T-helper 2 cell treated with Interferon-gamma antibody and Interleukin-4, amounts not matched to agents 5 μg/mL and 100 μg/mL, for 36 hours (primary cell): ENCODE measurements around the gene PTPRN2.

Source experiments
- DNase-seq: peaks from one replicate; pipeline ENCODE4 v3.0.0; 2021; ENCODE audit warnings: low spot score
- H3K27ac Mint-ChIP-seq: one replicate; pipeline ENCODE4 v1.8.0; 2021; ENCODE audit warnings: mild to moderate bottlenecking, mixed read lengths
- H3K27me3 Mint-ChIP-seq: one replicate; pipeline ENCODE4 v1.8.0; 2021; ENCODE audit warnings: low read depth, mixed read lengths
- H3K36me3 Mint-ChIP-seq: one replicate; pipeline ENCODE4 v1.8.0; 2021; ENCODE audit warnings: low read depth, mixed read lengths
- H3K4me1 Mint-ChIP-seq: one replicate; pipeline ENCODE4 v1.8.0; 2021; ENCODE audit warnings: low read depth, mixed read lengths
- H3K4me3 Mint-ChIP-seq: one replicate; pipeline ENCODE4 v1.8.0; 2022; ENCODE audit warnings: mild to moderate bottlenecking, moderate library complexity, mixed read lengths
- H3K9me3 Mint-ChIP-seq: one replicate; pipeline ENCODE4 v1.8.0; 2021; ENCODE audit warnings: mixed read lengths

The PTPRN2 gene

DNA sequence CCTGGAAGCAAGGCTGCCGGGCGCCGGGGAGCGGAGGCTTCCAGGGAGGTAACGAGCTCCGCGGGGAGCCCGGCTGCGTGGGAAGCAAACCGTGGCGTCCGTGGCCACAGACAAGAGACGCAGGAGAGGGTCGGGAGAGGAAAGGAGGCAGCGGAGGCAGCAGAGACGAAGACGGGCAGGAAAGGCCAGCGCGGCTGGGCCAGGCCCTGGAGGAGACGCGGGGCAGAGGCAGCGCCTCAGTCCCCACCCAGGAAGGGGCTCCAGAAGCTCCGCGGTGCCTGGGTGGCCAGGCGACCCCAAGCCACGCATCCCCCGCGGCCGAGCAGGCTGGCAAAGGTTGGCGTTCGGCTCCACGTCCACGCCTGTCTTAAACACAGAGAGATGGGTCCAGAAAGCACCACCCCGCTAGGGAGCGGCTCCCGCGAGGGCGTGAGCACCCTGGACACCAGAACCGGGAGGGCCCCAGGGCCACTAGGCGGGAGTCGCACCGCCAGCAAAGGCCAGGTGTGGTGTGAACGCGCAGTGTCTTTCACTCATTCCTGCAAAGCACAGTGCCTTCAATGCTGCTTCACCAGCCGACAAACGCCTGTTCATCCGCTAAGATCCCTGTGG, 97.3 kb downstream of the PTPRN2 start:
- Mint-ChIP-seq H3K27me3 (no peaks in the 10 kb centered on the region), H3K4me1 (no peaks in the 10 kb centered on the region), H3K9me3 (no peaks in the 10 kb centered on the region), H3K27ac (no peak overlapping the region), H3K4me3 (no peak overlapping the region), H3K36me3 (no peaks in the 10 kb centered on the region)
- DNase-seq = no peak

GRCh38 chr7:158489462-158490155, 98.0 kb downstream of the PTPRN2 start:
- Mint-ChIP-seq H3K27me3 (no peaks in the 10 kb centered on the region), H3K4me1 (no peaks in the 10 kb centered on the region), H3K36me3 (no peaks in the 10 kb centered on the region), H3K27ac (no peak overlapping the region), H3K4me3 (no peak overlapping the region), H3K9me3 (no peaks in the 10 kb centered on the region)
- no peak for DNase-seq

DNA sequence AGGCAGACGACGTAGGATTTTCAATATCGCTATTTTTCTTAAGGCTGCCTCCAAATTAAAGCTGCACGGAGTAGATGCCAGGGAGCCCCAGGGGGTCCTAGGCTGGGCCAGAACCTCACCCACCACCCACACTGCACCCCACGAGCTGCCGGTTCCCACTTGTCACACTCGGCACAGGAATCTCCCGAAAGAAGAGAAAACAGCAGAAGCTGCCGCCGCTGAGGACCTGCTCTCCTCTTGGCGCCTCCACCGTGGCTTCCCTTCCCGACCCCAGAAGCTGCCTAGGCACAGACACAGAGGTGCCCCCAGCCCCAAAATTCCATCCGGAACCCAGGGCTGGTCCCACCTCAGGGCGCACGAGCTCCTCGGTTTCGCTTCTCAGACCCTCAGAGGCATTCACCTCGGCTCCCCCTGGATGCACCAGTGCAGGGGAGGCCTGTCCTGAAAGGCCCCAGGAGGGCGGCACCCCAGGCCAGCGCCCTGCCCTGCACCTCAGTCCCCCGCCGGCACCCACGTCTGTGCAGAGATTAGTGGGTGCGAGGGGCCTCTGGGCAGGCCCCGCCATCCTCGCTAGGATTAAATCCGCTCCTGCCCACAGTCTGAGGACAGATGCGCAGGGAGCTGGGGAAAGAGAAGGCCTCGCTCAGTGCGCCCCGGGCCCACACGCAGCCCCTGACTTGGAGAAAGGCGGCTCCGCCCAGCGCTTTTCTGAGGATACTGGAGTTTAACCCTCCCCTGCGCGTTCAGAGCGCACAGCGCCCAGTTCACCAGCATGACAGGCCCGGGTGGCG, 99.2 kb downstream of the PTPRN2 start:
- no peak overlapping the region for H3K27ac Mint-ChIP-seq
- H3K27me3 Mint-ChIP-seq = no peaks in the 10 kb centered on the region
- H3K36me3 Mint-ChIP-seq = no peaks in the 10 kb centered on the region
- no peak overlapping the region for H3K4me3 Mint-ChIP-seq
- no peaks in the 10 kb centered on the region for H3K4me1 Mint-ChIP-seq
- no peaks in the 10 kb centered on the region for H3K9me3 Mint-ChIP-seq
- no peak for DNase-seq

DNA sequence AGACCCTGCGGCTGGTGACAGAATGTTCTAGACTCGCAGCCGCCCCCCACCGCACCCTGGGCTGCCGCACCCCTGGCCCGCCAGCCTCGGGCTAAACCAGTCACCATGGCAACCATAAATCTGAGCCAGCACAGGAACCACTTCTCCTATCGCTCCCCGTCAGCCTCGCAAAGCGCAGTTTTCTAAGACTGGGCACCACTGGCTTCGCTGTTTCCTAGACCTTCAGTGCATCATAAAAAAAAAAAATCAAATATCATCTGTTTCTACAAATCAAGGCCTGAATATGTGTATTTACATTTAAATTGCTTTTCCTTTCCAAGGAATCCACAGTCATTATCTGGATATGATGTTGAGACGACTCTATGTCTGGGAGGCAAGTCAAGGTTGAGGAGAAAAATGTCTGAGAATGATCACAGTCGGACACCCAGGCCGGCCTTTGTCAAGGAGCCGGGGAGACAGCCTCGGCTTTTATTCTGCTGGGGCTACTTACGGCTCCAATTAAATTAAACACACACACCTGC, 99.9 kb downstream of the PTPRN2 start:
- no peaks in the 10 kb centered on the region for H3K27me3 Mint-ChIP-seq
- no peak for DNase-seq
- H3K4me3 Mint-ChIP-seq = no peak overlapping the region
- no peaks in the 10 kb centered on the region for H3K36me3 Mint-ChIP-seq
- no peaks in the 10 kb centered on the region for H3K9me3 Mint-ChIP-seq
- no peak overlapping the region for H3K27ac Mint-ChIP-seq
- H3K4me1 Mint-ChIP-seq = no peaks in the 10 kb centered on the region

DNA sequence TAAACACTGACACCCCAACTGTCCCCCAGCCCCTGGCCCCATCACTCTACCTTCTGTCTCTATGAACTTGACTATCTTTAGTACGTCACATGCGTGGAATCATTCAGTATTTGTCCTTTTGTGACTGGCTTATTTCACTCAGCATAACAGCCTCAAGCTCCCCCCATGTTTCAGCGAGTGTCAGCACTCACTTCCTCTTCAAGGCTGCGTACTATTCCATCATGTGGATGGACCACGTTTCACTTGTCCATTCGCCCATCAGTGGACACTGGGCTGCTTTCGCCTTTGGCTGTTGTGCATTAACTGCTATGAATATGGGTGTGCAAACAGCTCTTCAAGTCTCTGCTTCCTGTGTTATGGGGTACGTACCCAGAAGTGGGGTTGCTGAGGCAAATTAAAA, 100.7 kb downstream of the PTPRN2 start:
- no peak for DNase-seq
- no peaks in the 10 kb centered on the region for H3K36me3 Mint-ChIP-seq
- no peak overlapping the region for H3K4me3 Mint-ChIP-seq
- H3K9me3 Mint-ChIP-seq = no peaks in the 10 kb centered on the region
- H3K27ac Mint-ChIP-seq = no peak overlapping the region
- H3K4me1 Mint-ChIP-seq = no peaks in the 10 kb centered on the region
- H3K27me3 Mint-ChIP-seq = no peaks in the 10 kb centered on the region

DNA sequence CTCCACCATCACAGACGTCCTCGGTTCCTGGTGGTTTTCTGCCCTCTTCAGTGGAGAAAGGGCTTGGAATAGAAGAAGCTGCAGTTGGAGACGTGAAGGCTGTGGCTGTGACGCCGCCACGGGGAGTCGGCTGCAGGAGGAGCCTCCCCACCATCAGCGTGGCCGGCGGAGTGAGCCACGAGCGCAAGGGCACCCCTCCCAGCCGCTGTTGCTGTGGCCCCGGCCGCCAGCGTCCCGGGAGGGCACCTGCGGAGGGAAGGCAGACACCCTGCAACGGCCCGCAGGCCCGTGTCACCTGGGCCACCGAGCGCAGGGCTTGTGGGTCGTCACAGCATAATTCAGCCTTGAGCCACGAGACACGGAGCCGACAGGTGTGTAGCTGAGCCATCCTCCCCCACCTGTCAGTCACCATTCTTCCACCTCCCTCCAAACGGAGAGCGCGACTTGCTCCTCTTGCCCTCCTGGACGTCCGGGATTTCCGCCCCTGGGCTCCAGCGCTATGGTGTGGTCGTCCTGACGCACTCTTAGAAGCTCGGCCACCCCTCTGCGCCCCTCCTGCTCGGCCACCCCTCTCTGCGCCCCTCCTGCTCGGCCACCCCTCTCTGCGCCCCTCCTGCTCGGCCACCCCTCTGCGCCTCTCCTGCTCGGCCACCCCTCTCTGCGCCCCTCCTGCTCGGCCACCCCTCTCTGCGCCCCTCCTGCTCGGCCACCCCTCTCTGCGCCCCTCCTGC, 102.7 kb downstream of the PTPRN2 start:
- no peaks in the 10 kb centered on the region for H3K4me1 Mint-ChIP-seq
- H3K9me3 Mint-ChIP-seq = no peaks in the 10 kb centered on the region
- no peaks in the 10 kb centered on the region for H3K36me3 Mint-ChIP-seq
- no peaks in the 10 kb centered on the region for H3K27me3 Mint-ChIP-seq
- H3K27ac Mint-ChIP-seq = no peak overlapping the region
- no peak for DNase-seq
- no peak overlapping the region for H3K4me3 Mint-ChIP-seq

DNA sequence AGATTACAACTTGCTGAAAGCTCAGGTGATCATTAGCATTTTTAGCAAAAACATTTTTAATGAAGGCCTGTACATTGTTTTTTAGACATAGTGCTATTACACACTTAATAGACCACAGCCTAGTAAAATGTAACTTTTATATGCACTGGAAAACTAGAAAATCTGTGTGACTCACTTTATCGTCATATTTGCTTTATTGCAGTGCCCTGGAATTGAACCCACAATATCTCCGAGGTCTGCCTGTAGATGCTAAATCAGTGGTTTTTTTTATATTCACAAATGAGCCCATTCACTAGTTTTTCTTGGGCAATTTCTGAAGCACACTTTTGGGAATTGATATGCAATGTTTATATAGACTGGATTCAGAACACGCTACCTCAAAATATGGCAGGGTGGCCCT, 105.1 kb downstream of the PTPRN2 start:
- no peaks in the 10 kb centered on the region for H3K36me3 Mint-ChIP-seq
- no peaks in the 10 kb centered on the region for H3K27me3 Mint-ChIP-seq
- no peaks in the 10 kb centered on the region for H3K4me1 Mint-ChIP-seq
- no peak overlapping the region for H3K4me3 Mint-ChIP-seq
- DNase-seq = no peak
- H3K27ac Mint-ChIP-seq = no peak overlapping the region
- H3K9me3 Mint-ChIP-seq = no peaks in the 10 kb centered on the region

- Mint-ChIP-seq H3K36me3 (no peaks in the 10 kb centered on the region), H3K9me3 (no peaks in the 10 kb centered on the region), H3K27ac (no peak overlapping the region), H3K27me3 (no peaks in the 10 kb centered on the region), H3K4me3 (no peak overlapping the region), H3K4me1 (no peaks in the 10 kb centered on the region)
- no peak for DNase-seq
Measured at GRCh38 chr7:158479664-158480025, 108.0 kb downstream of the PTPRN2 start.

DNA sequence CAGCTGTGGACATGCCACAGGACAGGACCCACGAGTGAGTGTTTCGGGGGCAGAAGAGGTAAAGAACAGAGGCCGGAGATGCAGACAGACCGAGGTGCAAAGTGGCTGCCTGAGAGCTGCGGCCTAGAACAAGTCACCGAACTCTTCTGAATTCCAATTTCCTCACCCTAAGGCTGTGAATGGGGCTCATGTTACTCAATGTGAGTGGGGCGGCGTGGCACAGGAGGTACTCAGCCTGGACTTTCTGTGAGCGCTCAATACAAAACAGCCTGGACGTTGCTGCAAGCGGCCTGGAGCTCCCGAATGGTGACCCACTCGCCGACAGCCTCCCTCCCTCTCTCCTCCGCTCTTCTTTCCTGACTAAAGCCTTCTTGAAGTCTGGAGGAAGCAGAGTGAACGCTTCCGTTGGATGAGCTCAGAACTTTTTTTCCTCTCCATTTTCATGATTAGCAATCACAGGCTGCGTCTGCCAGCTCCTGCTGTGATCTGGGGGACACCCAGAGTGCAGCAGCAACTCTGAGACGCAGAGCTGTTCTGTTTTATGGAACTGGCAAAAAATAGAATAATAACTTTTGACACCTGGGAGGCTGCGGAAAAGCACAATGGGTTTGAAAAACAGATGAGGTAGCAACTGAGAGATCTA, 108.5 kb downstream of the PTPRN2 start:
- no peaks in the 10 kb centered on the region for H3K36me3 Mint-ChIP-seq
- H3K4me1 Mint-ChIP-seq = no peaks in the 10 kb centered on the region
- H3K27me3 Mint-ChIP-seq = no peaks in the 10 kb centered on the region
- no peak overlapping the region for H3K27ac Mint-ChIP-seq
- H3K9me3 Mint-ChIP-seq = no peaks in the 10 kb centered on the region
- H3K4me3 Mint-ChIP-seq = no peak overlapping the region
- DNase-seq = no peak

DNA sequence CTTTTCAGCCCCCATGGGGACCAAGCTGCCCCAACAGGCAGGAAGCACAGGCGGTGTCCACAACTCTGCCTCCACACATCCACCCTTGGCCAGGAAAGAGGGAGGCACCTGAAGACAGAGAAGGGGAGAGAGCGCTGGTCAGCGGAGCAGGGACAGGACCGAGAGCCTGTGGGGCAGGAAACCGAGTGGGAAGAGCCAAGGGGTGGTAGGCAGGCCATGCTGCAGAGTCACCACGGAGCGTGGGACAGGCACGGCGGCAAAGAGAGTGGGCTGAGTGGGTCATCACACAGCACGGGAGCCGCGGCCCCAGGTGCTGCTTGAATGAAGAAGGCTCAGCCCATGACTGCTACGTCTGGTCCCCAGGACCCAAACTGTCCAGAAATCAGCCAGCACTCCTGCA, 109.8 kb downstream of the PTPRN2 start:
- H3K4me3 Mint-ChIP-seq = no peak overlapping the region
- H3K9me3 Mint-ChIP-seq = no peaks in the 10 kb centered on the region
- H3K4me1 Mint-ChIP-seq = peaks cover 1% of the 10 kb centered on the region
- no peak for DNase-seq
- no peaks in the 10 kb centered on the region for H3K27me3 Mint-ChIP-seq
- no peak overlapping the region for H3K27ac Mint-ChIP-seq
- no peaks in the 10 kb centered on the region for H3K36me3 Mint-ChIP-seq

GRCh38 chr7:158476331-158476932, 111.2 kb downstream of the PTPRN2 start:
- Mint-ChIP-seq H3K4me3 (no peak overlapping the region), H3K4me1 (peaks cover 1% of the 10 kb centered on the region), H3K9me3 (no peaks in the 10 kb centered on the region), H3K27me3 (no peaks in the 10 kb centered on the region), H3K27ac (no peak overlapping the region), H3K36me3 (no peaks in the 10 kb centered on the region)
- DNase-seq = no peak

DNA sequence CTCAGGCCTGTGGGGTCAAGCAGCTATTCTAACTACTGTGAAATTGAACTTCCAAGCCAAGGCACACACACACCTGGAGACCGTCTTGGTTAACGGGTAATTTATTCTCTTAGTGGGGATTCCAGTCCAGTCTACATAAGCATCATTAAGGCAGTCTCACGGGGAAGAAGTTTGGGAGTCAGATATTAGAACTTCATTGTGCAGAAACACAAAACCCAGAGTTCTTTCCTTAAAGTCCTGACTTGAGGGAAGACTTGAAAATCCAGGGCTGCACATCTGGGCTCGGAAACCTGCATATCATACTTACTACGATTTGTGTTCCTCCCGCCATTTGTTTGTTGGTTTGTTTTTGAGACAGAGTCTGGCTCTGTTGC, 112.0 kb downstream of the PTPRN2 start:
- Mint-ChIP-seq H3K36me3 (no peaks in the 10 kb centered on the region), H3K27me3 (no peaks in the 10 kb centered on the region), H3K4me1 (peaks cover 1% of the 10 kb centered on the region), H3K9me3 (no peaks in the 10 kb centered on the region), H3K4me3 (no peak overlapping the region), H3K27ac (no peak overlapping the region)
- DNase-seq = no peak

- Mint-ChIP-seq H3K27ac (no peak overlapping the region), H3K9me3 (no peaks in the 10 kb centered on the region), H3K4me1 (peaks cover 1% of the 10 kb centered on the region), H3K4me3 (no peak overlapping the region), H3K36me3 (no peaks in the 10 kb centered on the region), H3K27me3 (no peaks in the 10 kb centered on the region)
- DNase-seq = no peak
Measured at GRCh38 chr7:158475036-158475678, 112.5 kb downstream of the PTPRN2 start.
